NCI-H460 (cell line): Measurements from ENCODE around the gene RBM15. TPM values are rescaled to one million over a fixed set of nuclear protein-coding genes. Genes with fewer than 3 reads are reported as not detected.

Experiments used
- DNase-seq: peaks from one replicate; pipeline ENCODE4 v3.0.0-alpha.2; 2016; ENCODE audit warnings: low read depth; ENCODE audit errors: extremely low read depth
- total RNA-seq: library from RNA; depleted of rRNA; stranded (reverse); fragments of >200 nt; shearing (Covaris generic); gene quantifications from 2 replicates; pipeline ENCODE4 v1.2.3, GENCODE V29; 2014; rRNA removed

RBM15 gene
- total RNA-seq, 1 experiment from 2014 or later, result 37.1 TPM

DNA sequence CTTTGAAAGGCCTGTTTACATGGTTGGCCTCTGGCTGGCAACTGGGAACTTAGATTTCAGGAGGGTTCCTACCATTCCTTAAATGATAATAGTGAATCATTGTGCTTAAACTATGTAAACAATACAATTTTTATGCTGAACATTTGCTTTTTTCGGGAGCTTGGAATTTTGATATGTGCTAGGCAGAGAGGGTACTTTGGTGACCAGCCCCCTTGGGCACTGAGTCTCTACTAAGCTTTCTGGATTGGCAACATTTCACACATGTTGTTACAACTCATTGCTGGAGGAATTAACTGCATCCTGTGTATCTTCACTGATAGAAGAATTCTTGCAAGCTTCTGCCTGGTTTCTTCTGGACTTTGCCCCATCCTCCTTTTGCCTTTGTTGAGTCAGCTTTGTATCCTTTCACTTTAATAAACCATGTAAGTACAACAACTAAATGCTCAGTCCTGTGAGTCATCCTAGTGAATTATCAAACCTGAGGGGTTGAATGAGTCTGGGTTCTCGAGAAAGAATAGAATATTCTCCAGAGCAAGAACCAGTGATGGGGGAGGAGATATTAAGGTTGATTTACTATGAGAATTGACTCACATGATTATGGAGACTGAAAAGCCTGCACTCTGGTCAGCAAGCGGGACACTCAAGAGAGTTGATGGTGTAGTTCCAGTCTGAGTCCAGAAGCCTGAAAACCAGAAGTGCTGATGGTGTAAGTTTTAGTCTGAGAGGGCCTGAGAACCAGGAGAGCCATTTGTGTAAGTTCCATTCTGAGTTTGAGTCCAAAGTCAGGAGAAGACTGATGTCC is 54.7 kb downstream of the RBM15 start:
- no peak for DNase-seq

DNA sequence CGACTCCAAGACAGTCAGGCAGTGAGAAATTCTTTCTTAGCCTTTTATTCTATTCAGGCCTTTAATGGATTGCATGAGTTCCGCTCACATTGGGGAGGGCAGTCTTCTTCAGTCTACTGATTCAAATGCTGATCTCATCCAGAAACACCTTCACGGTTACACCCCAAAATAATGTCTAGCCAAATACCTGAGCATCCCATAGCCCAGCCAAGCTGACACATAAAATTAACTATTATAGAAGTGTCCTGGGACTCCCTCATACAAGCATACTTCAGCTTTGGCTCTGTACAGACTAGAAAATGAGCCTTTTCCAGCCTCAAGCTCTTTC is 55.3 kb downstream of the RBM15 start:
- DNase-seq, result no peak

Other genes with a start within 250 kb of the RBM15 start
- not detected in 2 replicates for gene UBL4B, start 226.9 kb upstream of the RBM15 start, total RNA-seq
- not detected in 2 replicates for gene SLC6A17, start 188.9 kb upstream of the RBM15 start, total RNA-seq
- 1.3 and 1.8 TPM in 2 replicates for gene KCNC4, start 129.1 kb upstream of the RBM15 start, total RNA-seq
- 412 and 417 TPM in 2 replicates for gene SLC16A4, start 51.6 kb downstream of the RBM15 start, total RNA-seq
- gene LAMTOR5, start 68.3 kb downstream of the RBM15 start, total RNA-seq, result 188 and 200 TPM in 2 replicates
- not detected in 2 replicates for gene PROK1, start 111.8 kb downstream of the RBM15 start, total RNA-seq
- gene KCNA10, start 179.8 kb downstream of the RBM15 start, total RNA-seq, result not detected in 2 replicates